Fibroblast of skin of left quadriceps (primary cell): ENCODE data around the gene ZNF358.

Experiments used
- DNase-seq, 2 experiments: peaks; one replicate each; pipeline ENCODE4 v3.0.0-alpha.2; 2013; ENCODE audit warnings: low read depth in 2 of 2

The ZNF358 gene

DNA sequence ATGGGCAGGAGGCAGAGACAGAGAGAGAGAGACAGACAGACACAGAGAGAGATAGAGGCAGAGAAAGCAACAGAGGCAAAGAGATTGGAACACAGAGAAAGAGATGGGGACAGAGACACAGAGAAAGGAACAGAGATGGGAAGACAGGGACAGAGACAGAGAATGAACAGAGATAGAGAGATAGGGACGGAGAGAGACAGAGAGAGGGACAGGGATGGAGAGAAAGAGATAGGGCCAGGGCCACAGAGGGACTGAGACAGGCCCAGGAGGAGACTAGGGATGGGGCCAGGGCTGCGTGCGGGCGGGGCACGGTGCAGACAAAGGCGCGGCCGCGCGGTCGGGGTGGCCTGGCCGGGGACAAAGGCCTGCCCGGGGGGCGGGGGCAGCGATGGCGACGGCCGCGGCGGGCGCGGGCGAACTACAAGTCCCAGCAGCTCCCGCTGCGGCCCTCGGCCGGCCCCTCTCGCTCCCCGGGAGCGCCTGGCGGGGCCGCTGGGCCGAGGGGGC, at the start of gene ZNF358:
Gene ZNF358, plus strand, starts transcription at position 459 of the 507 bp plus-strand sequence. CDS start 3,140 bp downstream, outside the sequence.
- DNase-seq = no peak

DNA sequence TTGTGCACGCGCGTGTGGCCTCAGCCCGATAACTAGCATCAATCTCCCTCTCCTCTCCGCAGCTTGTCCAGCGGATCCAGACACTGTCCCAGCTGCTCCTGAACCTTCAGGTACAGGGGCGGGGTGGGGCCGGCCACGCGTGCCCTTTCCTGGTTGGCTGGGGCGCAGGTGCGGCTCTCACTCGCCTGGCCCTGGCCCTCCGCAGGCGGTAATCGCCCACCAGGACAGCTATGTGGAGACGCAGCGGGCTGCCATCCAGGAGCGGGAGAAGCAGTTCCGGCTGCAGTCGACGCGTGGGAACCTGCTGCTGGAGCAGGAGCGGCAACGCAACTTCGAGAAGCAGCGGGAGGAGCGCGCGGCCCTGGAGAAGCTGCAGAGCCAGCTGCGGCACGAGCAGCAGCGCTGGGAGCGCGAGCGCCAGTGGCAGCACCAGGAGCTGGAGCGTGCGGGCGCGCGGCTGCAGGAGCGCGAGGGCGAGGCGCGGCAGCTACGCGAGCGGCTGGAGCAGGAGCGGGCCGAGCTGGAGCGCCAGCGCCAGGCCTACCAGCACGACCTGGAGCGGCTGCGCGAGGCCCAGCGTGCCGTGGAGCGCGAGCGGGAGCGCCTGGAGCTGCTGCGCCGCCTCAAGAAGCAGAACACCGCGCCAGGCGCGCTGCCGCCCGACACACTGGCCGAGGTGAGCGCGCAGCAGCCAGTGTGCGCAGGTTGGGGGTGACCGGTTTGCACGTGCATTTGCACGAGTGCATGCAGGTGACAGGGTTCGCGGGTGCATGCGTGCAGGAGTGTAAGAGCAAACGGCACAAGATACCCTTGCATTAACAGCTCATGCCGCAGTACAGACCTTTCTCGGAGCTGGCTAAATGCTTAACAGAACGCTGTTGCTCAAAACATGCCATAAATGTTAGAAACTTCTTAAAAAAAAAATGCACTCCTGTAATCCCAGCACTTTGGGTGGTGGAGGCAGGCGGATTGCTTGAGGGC, 48.6 kb upstream of the ZNF358 start:
- DNase-seq = no peak

DNA sequence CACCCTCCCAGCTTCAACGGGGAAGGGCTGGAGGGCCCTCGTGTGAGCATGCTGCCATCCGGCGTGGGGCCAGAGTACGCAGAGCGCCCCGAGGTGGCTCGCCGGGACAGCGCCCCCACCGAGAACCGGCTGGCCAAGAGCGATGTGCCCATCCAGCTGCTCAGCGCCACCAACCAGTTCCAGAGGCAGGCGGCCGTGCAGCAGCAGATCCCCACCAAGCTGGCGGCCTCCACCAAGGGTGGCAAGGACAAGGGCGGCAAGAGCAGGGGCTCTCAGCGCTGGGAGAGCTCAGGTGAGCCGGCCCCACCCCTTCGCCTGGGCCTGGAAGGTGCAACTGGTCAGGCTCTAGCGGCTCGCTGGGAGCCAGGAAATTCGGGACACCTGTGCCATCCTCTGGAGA, 47.1 kb upstream of the ZNF358 start:
- DNase-seq = no peak

DNA sequence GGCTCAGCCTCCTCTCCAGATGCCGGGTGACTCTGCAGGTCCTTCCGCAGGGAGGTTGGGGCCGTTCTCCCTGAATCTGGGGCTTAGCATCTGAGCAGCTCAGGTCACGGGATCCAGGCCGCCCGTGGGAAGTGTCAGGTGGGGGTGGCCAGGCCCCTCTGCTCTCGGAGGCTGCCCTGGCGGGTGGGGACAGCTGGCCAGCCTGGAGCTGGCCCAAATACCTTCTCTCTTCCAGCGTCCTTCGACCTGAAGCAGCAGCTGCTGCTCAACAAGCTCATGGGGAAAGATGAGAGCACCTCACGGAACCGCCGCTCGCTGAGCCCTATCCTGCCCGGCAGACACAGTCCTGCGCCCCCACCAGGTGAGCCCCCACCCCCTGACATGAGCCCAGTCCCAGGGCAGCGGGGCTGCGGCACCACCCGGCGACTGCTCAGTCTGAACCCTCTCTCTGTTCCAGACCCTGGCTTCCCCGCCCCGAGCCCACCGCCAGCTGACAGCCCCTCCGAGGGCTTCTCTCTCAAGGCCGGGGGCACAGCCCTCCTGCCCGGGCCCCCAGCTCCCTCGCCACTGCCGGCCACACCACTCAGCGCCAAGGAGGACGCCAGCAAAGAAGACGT, 46.1 kb upstream of the ZNF358 start:
- DNase-seq = no peak

DNA sequence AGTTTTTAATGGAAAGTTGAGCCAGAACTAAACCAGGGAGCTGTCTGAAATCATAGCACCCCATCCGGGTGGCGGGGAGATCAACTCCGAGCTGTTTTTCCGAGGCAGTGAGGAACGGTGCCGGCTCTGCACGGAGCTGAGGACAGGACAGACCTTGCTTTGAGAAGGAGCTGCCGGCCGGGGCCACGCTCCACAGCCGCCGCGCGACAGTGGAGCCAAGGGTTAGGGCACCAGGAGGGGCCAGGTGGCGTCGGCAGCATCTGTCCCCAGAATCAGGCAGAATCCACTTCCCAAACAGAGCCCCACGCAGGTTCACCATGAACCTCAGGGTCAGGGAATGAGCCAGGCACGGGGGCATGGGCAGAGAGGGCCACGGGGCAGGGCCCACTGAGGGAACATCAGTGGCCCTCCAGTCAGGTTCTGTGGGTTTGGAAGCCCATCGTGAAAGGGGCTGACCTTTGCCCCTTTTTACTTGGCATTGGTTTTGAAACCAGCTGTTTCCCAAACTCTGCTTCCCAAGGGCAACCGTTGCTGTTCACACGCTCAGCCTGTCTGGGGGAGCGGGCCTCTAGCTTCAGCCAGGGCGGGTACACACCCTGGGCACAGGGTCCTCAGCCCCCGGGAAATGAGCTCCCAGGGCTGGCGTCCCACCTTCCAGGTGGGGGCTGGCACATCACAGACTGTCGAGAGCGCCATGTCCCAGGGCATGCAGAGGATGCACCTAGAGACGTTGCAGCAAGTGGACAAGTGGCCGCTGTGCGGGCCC, 45.2 kb upstream of the ZNF358 start:
- no peak for DNase-seq

DNA sequence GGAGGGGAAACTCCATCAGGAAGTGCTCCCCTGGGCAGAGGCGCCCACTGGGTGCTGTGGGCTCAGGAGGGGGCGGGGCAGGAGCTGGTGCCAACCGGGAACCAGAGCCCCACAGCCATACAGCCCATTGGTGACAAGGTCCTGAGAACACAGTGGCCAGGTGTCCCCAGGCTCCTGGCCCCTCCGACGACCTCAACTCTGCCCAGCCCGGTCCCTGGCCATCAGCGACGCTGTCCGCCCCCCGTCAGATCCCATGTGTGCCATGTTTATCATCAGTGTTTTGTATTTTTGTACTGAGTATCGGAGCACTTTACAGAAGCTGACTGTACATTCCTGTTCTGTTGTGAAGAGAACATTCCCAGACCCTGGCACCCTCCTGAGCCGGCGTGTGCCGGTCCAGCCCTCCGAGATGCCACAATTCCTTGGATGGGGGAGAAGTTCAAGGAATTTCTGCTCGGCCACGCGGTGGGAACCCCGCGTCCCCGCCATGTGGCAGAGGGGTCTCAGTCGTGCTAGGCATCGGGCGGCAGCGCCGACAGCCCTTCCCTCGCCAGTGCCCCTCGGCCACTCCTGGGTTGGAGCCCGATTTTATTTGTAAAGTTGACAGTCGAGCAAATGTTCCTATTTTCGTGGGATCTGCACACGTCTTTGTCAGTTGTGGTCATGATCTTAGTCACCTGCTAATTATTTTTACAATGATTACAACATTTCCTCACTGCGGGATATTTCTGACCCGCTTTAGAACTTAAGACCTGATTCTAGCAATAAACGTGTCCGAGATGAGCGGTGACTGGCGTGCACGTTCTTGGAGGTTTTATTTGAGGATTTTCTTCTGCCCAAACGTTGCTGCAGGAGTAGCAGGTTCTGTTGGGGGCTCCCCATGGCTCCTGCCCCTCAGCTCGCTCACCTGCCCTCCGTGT, 43.9 kb upstream of the ZNF358 start:
- DNase-seq = no peak

DNA sequence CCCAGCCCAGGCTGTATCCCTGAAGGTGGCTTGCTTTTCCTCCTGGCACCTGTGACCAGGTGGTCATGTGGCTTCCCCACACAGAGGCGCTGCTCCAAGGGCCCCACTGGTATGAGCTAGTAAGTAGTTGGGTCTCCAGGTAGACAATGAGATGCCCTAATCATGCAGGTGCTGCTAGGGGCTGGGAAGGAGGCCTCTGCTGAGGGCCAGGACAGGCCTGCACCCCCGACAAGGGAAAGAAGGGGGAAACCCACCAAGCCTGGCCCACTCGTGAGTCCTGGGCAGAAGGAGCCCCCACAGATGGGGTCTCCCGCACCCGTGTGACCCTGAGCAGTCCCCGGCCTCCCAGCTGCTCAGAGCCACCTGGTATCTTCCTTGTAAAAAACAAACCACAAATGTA, 40.2 kb upstream of the ZNF358 start:
- no peak for DNase-seq

DNA sequence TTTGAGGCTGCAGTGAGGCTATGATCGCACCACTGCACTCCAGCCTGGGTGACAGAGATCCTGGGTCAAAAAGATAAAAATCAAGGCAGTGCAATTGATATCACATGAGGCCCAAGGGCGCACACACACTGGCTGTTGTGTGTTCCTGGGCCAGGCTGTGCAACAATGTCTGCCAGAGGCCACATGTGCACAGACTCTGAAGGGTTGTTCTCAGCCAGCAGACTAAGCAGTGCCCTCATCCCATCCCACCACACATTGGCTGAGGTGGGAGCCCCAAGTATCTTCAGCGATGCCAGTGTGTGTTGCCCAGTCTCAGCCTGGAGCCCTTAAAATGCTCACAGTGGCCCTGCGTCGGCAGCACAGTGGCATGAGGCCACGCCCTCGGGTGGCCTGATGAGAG, 39.7 kb upstream of the ZNF358 start:
- DNase-seq = no peak

DNA sequence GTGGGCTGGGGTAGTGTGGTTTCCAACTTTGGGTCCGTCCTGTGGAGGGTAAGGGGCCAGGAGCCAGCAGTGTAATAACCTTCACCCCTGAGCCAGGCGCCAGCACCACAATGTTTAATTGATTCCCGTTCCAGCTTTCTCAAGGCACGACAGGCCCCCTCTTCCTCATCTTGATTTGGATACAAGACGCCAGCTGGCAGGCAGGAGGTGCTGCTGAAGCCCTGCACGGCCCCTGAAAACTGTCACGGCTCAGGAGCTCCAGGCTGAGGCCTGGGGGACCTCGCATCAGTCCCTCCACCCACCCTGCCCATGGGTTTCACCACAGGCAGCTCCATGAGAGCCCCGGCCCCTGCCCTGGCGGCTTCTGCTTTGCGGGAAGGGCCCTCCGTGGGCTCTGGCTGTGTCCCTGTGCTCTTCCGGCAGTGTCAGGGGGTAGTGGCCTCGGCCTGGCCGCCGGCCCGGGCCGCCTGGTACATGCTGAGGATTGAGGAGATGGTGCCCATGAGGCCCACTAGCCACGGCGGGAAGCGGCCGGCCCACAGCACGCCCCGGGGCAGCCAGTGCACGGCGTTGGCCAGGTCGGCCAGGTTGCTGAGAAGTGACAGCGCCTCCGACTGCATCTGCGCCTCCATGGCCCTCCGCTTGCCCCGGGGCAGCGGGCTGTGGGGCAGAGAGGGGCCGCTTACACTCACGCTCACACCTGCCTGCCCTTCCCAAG, 39.0 kb upstream of the ZNF358 start:
- DNase-seq = no peak

DNA sequence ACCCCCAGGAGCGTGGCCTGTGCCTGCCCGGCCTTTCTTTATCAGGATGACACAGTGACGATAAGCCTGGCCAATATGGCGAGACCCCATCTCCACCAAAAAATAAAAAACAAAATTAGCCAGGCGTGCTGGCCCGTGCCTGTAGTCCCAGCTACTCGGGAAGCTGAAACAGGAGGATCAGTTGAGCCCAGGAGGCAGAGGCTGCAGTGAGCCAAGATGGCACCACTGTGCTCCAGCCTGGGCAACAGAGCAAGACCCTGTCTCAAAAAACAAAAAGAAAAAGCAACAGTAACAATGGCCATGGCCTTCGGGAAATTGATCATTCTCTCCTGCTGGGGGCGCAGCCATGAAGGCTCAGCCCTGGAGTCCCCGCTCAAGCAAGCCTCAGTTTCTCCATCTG, 38.1 kb upstream of the ZNF358 start:
- DNase-seq = no peak

DNA sequence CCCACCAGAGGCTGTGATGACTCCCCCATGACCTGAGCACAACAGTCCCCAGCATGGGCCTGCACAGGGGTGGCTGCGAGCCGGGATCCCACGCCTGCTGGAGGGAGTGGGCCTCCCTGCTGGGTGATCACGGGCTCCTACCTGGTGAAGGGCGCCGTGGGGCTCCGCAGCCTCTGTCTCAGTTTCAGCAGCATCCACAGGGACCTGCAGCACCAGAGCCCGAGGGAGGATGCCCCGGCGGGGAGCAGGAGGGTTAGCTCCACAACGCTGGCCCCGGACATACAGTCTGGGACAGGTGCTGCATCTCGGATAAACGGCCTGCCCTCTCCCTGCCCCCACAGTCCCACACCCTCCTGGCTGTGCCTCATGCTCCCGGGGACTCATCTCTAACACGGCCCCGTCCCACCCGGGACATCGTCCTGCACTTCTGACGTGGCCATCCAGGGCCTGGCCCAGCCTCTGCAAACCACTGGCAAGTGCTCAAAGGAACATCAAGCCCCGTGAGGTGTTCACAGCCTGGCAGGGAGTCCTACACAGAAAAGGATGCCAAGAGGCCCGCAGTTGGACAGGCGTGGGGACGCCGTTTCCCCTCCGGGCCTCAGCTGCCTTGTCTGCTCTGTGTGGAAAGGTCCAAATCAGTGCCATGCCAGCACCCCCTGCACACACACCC, 37.6 kb upstream of the ZNF358 start:
- no peak for DNase-seq

DNA sequence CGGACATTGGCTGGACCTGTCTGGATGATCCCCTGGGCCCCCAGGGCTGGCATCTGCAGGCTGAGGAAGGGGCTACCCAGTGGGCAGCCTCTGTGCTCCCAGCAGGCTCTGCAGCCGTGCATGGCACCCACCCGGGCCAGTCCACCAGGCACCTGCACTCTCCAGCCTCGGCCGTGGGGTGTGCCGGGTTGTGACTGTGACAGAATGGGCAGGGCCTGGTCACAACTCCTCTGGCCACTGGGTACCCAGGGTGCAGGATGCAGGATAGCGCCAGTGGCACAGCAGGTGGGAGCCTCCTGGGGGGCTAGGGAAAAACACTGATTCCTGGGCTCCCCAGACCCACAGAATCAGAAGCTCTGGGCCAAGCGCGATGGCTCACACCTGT, 37.1 kb upstream of the ZNF358 start:
- no peak for DNase-seq

DNA sequence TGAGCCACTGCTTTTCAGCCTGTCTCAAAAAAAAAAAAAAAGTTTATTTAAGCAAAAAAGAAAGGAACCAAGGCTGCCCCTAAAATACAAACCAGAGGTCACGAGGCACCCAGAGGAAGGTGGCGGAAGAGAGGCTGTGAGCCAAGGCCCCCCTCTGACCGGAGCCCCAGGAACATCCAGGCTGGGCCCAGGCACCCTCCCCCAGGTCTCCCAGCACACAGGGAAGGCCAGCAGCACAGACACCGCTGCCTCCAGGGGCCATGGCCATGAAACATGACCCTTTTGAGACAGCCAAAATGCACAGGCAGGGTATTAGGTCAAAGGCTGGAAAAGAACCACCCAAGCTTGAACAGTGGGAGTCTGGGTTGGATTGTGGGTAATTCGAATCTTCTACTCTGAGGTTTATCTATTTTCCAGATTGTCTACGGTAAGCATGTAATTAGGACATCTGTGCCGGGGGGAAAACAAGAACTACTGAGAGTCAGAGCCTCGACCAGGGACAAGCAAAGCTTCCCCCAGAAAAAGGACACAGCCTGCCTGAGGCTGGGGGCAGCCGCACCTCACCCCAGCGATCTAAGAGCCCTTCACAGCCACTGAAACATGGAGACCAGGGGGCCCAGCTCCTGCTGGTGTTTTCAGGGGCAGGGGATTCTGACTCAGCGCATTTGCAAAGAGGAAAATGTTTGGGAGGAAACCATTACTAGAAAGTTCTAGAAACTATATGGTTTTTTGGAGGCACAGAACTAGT, 35.5 kb upstream of the ZNF358 start:
- DNase-seq = no peak

DNA sequence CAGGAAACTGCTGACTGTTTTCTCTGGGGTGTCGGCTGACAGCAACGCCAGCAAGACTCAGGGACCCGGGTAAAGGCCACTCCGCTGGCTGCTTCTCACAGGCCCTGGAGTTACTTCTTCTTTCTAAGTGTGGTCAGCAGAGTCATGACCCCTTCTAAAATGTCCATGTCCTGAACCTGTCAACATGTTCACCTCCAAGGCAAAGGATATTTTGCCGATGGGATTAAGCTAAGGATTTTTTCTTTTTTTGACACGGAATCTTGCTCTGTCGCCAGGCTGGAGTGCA, 35.0 kb upstream of the ZNF358 start:
- DNase-seq = no peak

DNA sequence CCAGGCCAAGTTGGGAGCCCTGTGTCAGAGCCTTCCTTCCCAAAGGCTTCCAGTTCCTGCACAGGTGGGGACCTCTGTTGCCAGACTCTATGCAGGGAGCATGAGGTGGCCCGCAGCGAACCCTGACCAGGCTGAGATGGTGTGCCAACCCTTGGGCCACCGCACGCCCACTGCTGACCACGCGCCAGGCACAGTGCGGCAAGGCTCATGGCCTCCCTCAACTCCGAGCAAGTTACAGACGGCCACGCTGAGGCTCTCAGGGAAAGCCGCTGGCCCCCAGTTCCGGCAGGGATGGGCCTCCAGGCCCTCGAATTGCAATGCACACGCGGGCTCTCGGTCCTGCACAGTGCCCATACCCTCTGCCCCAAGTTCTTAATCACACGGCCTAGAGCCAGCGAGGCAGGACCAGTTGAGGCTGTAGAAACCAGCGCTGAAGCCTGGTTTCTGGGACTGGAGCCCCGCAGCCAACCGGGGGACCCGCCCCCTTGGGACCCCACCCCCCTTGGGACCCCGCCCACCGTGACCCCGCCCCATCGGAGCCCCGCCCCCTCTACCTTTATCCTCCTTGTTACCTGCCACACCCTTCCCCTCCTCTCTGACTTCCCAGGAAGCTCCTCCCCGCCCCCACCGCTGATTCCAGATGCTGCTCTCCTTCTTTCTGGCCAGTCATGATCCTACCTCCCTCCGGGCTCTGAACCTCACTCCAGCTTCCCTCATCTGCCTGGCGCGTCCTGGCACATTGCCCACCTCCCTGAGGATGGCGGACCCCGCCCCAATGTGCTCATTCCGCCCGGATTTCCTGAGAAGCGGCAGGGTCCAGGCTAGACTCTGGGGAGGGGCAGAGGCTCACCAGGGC, 33.1 kb upstream of the ZNF358 start:
- DNase-seq = no peak

DNA sequence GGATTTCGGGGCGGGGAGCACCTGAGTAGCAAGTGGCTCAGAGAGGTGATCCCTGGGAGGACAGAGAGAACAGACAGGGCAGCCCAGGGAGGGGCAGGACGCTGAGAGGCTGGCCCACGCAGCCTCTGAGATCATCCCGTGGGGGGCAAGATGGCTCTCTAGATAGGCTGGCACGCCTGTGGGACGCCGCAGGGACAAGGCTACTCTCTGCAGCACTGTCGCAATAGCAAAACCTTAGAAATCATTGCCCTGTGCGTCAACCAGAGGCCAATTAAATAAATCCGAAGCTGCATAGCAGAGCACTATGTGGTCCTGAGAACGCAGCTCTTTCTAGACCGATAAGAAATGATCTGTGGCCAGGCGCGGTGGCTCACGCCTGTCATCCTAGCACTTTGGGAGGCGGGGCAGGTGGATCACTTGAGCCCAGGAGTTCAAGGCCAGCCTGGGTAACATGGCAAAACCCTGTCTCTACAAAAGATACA, 32.1 kb upstream of the ZNF358 start:
- no peak for DNase-seq

DNA sequence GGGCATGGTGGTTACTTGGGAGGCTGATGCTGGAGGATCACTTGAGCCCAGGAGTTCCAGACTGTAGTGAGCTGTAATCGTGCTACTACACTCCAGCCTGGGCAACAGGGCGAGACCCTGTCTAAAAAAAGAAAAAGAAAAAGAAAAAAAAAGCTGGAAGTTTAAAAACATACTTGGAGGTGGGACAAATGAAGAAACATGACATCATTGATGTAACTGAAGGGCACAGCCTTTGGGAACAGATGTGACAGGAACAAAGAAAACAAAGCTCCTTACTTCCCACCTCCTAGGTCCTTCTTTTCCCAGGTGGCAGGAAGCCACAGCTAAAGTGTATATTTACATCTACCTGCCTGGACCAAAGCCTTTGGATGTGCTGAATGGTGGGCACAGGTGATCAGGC, 29.0 kb upstream of the ZNF358 start:
- DNase-seq = no peak

DNA sequence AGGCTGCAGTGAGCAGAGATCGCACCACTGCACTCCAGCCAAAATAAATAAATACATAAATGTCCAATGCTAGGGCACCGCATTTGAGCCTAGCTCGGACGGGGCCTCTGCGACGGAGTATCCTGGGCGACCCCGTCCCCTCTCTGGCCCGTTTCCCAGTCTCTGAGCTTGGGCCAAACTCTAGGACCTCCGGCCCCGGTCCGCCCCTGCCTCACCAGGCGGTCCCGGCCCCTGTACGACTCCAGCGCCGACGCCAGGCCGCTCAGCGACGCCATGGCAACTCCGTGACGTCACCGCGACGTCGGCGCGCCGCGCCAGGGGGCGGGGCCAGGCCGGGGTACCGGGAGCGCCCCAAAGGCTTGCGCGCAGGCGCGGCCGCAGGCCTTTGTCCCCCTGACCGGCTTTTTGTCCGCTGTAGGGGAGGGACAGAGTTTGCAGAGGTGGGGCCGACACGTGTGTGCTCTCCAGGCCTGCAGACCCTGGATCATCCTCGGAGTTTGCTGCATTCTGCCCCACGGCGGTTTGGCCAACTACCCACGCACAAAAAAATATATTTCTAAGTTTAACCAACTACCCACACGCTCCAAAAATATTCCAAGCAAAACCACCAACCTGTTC, 27.1 kb upstream of the ZNF358 start, which contains the start of gene PEX11G:
Gene PEX11G, minus strand, starts transcription at position 300 of the 618 bp plus-strand sequence. Its CDS starts 25 bp downstream, at position 275.
- DNase-seq = peak; percentile 63 to 65
